Panc1 (cell line): ENCODE measurements around the gene TFF3. TPM values are rescaled to one million over a fixed set of nuclear protein-coding genes. Genes with fewer than 3 reads are reported as not detected.

Experiments
- ATAC-seq: fragments of 200-7000 bp; cut with Tn5 transposase; 2 replicates; pipeline ENCODE4 v1.9.1; 2020; ENCODE audit warnings: mild to moderate bottlenecking, moderate library complexity
- BruUV-seq: library from RNA; stranded (reverse); fragments of 400-500 nt; replicated peaks from 2 replicates; lab custom pipeline; 2021; lab: Mats Ljungman, UMichigan
- CTCF ChIA-PET: fragments of 300-600 bp; sonication (Branson Sonifier 250); formaldehyde crosslinking; loops from one replicate; lab custom pipeline; 2022; ENCODE audit warnings: antibody characterized with exemption; lab: Charles Lee
- POLR2A ChIA-PET: fragments of 300-600 bp; sonication (Branson Sonifier 250); formaldehyde crosslinking; loops from one replicate; lab custom pipeline; 2022; ENCODE audit warnings: antibody characterized with exemption; lab: Charles Lee
- DNase-seq: peaks from one replicate; pipeline ENCODE4 v3.0.0-alpha.2; 2010; ENCODE audit warnings: low read depth, low spot score
- H3K27ac ChIP-seq: 2 replicates; pipeline ENCODE4 v1.5.1; 2011; ENCODE audit warnings: mild to moderate bottlenecking, low read length, inconsistent platforms
- H3K27me3 ChIP-seq: fragments of 200-500 bp; sonication (Bioruptor generic); 2 replicates; pipeline ENCODE4 v1.6.0; 2014; ENCODE audit warnings: low read length, inconsistent platforms; ENCODE audit not compliant: control insufficient read depth, insufficient read depth
- H3K36me3 ChIP-seq: fragments of 200-500 bp; sonication (Bioruptor generic); 2 replicates; pipeline ENCODE4 v1.5.1; 2014; ENCODE audit warnings: inconsistent platforms, mild to moderate bottlenecking, low read length, moderate library complexity; ENCODE audit not compliant: control insufficient read depth, insufficient read depth
- H3K4me1 ChIP-seq: 2 replicates; pipeline ENCODE4 v1.5.1; 2011; ENCODE audit warnings: inconsistent platforms, mild to moderate bottlenecking, low read length, moderate library complexity; ENCODE audit not compliant: control insufficient read depth, insufficient read depth
- H3K4me3 ChIP-seq, 2 experiments: 2 replicates each; pipeline ENCODE4 v1.5.1; 2011 to 2012; ENCODE audit warnings: low read depth in 2 of 2, low read length in 2 of 2, mild to moderate bottlenecking in 2 of 2, inconsistent platforms in 1 of 2, moderate library complexity in 1 of 2
- H3K9me3 ChIP-seq: fragments of 200-500 bp; sonication (Bioruptor generic); 2 replicates; pipeline ENCODE4 v1.5.1; 2014; ENCODE audit warnings: low read depth, mild to moderate bottlenecking, inconsistent platforms, low read length, moderate library complexity; ENCODE audit not compliant: control insufficient read depth, insufficient read depth
- CTCF ChIP-seq: fragments of 450-650 bp; IDR thresholded peaks from 2 replicates; pipeline ENCODE4 v1.5.1; 2017; ENCODE audit warnings: mild to moderate bottlenecking
- POLR2AphosphoS5 ChIP-seq: IDR thresholded peaks from 2 replicates; pipeline ENCODE4 v1.6.1; 2012; ENCODE audit warnings: mild to moderate bottlenecking, low read depth, low read length, moderate library complexity
- SIN3A ChIP-seq: IDR thresholded peaks from 2 replicates; pipeline ENCODE4 v1.6.1; 2012; ENCODE audit warnings: low read depth, mild to moderate bottlenecking, low read length, moderate library complexity, borderline replicate concordance; ENCODE audit not compliant: insufficient read depth
- TCF7L2 ChIP-seq: IDR thresholded peaks from 2 replicates; pipeline ENCODE4 v1.6.1; 2011; ENCODE audit warnings: mild to moderate bottlenecking, low read depth, low read length, inconsistent platforms
- in situ Hi-C: cut with HindIII; loops from 2 replicates; pipeline ENCODE4 v1.10.0; 2016; ENCODE audit warnings: low sequenced_read_pairs, low pct_unique_long_range_greater_than_20kb
- intact Hi-C: fragments of 100-400 bp; cut with micrococcal nuclease; formaldehyde crosslinking; loops from one replicate; pipeline ENCODE4 v1.10.0; 2022; ENCODE audit not compliant: unreplicated experiment
- total RNA-seq: library from RNA; stranded (reverse); gene quantifications from one replicate; pipeline ENCODE4 v1.2.1, GENCODE V29; 2021; ENCODE audit not compliant: unreplicated experiment
- TF ChIP-seq, protein P1 (sequence below), 2 experiments: IDR thresholded peaks; 2 replicates each; pipeline ENCODE4 v1.6.1; 2011 to 2012; ENCODE audit warnings: low read depth in 2 of 2, control low read depth in 1 of 2, low read length in 1 of 2, mild to moderate bottlenecking in 1 of 2, moderate library complexity in 1 of 2; ENCODE audit not compliant: insufficient read depth in 1 of 2

TFF3 gene
- total RNA-seq, 1 experiment from 2014 or later: 8.9 TPM

GRCh38 chr21:42350927-42351426, 35.8 kb upstream of the TFF3 start, which contains the start of gene TFF2:
TFF2 (minus strand) TSS chr21:42350994; CDS start chr21:42350957, 37 bp downstream.
- in situ Hi-C loops: no loop called here
- no TSS peak for BruUV-seq
- Histone ChIP-seq H3K9me3 (no peaks in the 10 kb centered on the region), H3K4me3 (no peak within 1 kb of the TSS), H3K27ac (no peak within 1 kb of the TSS), H3K27me3 (no peaks in the 10 kb centered on the region), H3K36me3 (no peaks in the 10 kb centered on the region), H3K4me1 (no peaks in the 10 kb centered on the region; the same call in 1 of the 2 replicates)
- CTCF ChIA-PET: interaction anchor here (0.7 kb wide), 1 partner anchor 30 kb away, joined by 4 read pairs; no protein-coding TSS in a partner anchor
- POLR2A ChIA-PET: no interaction called here
- DNase-seq: no peak
- TF ChIP-seq SIN3A: no peak
- no peak for TF ChIP-seq CTCF
- TF ChIP-seq, protein P1, sequence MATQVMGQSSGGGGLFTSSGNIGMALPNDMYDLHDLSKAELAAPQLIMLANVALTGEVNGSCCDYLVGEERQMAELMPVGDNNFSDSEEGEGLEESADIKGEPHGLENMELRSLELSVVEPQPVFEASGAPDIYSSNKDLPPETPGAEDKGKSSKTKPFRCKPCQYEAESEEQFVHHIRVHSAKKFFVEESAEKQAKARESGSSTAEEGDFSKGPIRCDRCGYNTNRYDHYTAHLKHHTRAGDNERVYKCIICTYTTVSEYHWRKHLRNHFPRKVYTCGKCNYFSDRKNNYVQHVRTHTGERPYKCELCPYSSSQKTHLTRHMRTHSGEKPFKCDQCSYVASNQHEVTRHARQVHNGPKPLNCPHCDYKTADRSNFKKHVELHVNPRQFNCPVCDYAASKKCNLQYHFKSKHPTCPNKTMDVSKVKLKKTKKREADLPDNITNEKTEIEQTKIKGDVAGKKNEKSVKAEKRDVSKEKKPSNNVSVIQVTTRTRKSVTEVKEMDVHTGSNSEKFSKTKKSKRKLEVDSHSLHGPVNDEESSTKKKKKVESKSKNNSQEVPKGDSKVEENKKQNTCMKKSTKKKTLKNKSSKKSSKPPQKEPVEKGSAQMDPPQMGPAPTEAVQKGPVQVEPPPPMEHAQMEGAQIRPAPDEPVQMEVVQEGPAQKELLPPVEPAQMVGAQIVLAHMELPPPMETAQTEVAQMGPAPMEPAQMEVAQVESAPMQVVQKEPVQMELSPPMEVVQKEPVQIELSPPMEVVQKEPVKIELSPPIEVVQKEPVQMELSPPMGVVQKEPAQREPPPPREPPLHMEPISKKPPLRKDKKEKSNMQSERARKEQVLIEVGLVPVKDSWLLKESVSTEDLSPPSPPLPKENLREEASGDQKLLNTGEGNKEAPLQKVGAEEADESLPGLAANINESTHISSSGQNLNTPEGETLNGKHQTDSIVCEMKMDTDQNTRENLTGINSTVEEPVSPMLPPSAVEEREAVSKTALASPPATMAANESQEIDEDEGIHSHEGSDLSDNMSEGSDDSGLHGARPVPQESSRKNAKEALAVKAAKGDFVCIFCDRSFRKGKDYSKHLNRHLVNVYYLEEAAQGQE (IDR thresholded peaks at IDR 0.05; ENCODE audit: insufficient read depth in 1 of 2, low read depth in 2 of 2, low read length in 1 of 2): no peak
- TF ChIP-seq POLR2AphosphoS5: no peak
- ATAC-seq: peak; percentile 17; the same call in 1 of the 2 replicates
- intact Hi-C loops: no loop called here

DNA sequence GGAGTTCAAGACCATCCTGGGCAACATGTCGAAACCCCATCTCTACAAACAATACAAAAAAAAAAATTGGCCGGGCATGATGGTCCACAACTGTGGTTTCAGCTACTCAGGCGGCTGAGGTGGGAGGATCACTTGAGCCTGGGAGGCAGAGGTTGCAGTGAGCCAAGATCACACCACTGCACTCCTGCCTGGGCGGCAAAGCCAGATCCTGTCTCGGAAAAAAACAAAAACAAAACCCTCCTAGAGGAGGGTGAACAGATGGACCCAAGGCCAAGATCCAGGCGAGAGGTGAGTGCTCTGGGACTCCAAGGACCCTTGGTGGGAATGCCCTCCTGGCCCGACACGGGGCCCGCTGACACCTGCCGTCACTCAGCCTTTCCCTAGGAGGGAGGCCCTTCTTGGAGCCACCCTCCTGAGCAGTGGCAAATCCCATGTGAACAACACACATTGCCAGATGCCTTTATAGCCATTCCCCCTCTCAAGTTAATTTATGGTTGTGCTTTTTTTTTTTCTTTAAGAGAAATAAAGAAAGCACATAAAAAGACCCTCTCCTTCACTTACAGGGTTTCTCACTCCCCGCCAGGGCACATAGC, 35.2 kb upstream of the TFF3 start:
- no peaks in the 10 kb centered on the region for H3K36me3 ChIP-seq
- H3K4me3 ChIP-seq: no peak overlapping the region
- in situ Hi-C loops (no loop called here), intact Hi-C loops (no loop called here)
- ATAC-seq (no peak), DNase-seq (no peak)
- H3K27me3 ChIP-seq: no peaks in the 10 kb centered on the region
- no peaks in the 10 kb centered on the region for H3K9me3 ChIP-seq
- TF ChIP-seq CTCF: no peak
- TF ChIP-seq, protein P1 (IDR thresholded peaks at IDR 0.05; ENCODE audit: insufficient read depth in 1 of 2, low read depth in 2 of 2, low read length in 1 of 2): no peak
- TF ChIP-seq TCF7L2: no peak
- no peak for TF ChIP-seq SIN3A
- TF ChIP-seq POLR2AphosphoS5: no peak
- ChIA-PET POLR2A (no interaction called here), CTCF (interaction anchor here (0.7 kb wide), 1 partner anchor 31 kb away, joined by 4 read pairs; no protein-coding TSS in a partner anchor)
- no peaks in the 10 kb centered on the region; the same call in 1 of the 2 replicates for H3K4me1 ChIP-seq
- BruUV-seq: no TSS peak
- H3K27ac ChIP-seq: no peak overlapping the region
